K562 (cell line): ENCODE results near the gene VDAC2. TPM values are rescaled to one million over a fixed set of nuclear protein-coding genes. Genes with fewer than 3 reads are reported as not detected.

Experiments
- ATAC-seq: fragments of 200-7000 bp; cut with Tn5 transposase; 3 replicates; pipeline ENCODE4 v1.9.1; 2020; ENCODE audit warnings: moderate library complexity
- BruUV-seq: library from RNA; stranded (reverse); fragments of 400-500 nt; replicated peaks from 2 replicates; lab custom pipeline; 2021; lab: Mats Ljungman, UMichigan
- CTCF ChIA-PET: fragments of 300-600 bp; formaldehyde crosslinking; extraction: SDS; loops from one replicate; lab custom pipeline; 2021; ENCODE audit warnings: low intra/inter-chr PET ratio; lab: Yijun Ruan, JAX
- POLR2A ChIA-PET: fragments of 300-600, 350-650 bp; sonication (Branson Sonifier 250); formaldehyde crosslinking; extraction: SDS; loops from one replicate; lab custom pipeline; 2021; ENCODE audit warnings: antibody characterized with exemption, inconsistent platforms; lab: Yijun Ruan, JAX
- DNase-seq, 4 experiments: peaks; one replicate each; pipeline versions ENCODE4 v3.0.0 to v3.0.0-alpha.2; 2011 to 2018; ENCODE audit warnings: low spot score in 3 of 4, mixed read lengths in 3 of 4; ENCODE audit errors: extremely low read depth in 1 of 4
- FAIRE-seq: peaks from 2 replicates; lab custom pipeline; 2011; peaks lifted over from hg19 to GRCh38; lab: Jason Lieb, UNC
- H2AFZ ChIP-seq: 2 replicates; pipeline ENCODE4 v1.6.0; 2011; ENCODE audit warnings: low read depth, low read length, control low read depth, inconsistent platforms
- H3K27ac ChIP-seq: fragments of 200-600 bp; 3 replicates; pipeline ENCODE4 v1.8.0; 2011; ENCODE audit warnings: low read depth, mild to moderate bottlenecking, control low read depth, inconsistent platforms, low read length, moderate library complexity, mixed read lengths; ENCODE audit errors: extremely low read depth
- H3K27me3 ChIP-seq, 2 experiments: fragments of 300-600 bp in 1 of 2; 2 replicates in 1 of 2; 3 replicates in 1 of 2; pipeline versions ENCODE4 v1.6.0 to v1.8.0; 2011; ENCODE audit warnings: inconsistent platforms in 2 of 2, low read length in 2 of 2, mild to moderate bottlenecking in 1 of 2, mixed read lengths in 1 of 2, moderate library complexity in 1 of 2; ENCODE audit not compliant: control insufficient read depth in 2 of 2, insufficient read depth in 2 of 2
- H3K36me3 ChIP-seq: fragments of 300-600 bp; 3 replicates; pipeline ENCODE4 v1.8.0; 2011; ENCODE audit warnings: mild to moderate bottlenecking, low read length, inconsistent platforms; ENCODE audit not compliant: control insufficient read depth, insufficient read depth
- H3K4me1 ChIP-seq, 2 experiments: fragments of 200-600 bp in 1 of 2; replicated peaks in 1 of 2; 2 replicates in 1 of 2; 3 replicates in 1 of 2; pipeline versions ENCODE4 v1.5.1 to v1.8.0; 2011; ENCODE audit warnings: inconsistent platforms in 2 of 2, low read length in 2 of 2, mild to moderate bottlenecking in 1 of 2, mixed read lengths in 1 of 2, moderate library complexity in 1 of 2; ENCODE audit not compliant: control insufficient read depth in 2 of 2, insufficient read depth in 2 of 2
- H3K4me2 ChIP-seq: 2 replicates; pipeline ENCODE4 v1.6.1; 2011; ENCODE audit warnings: low read length, control low read depth, inconsistent platforms, mixed read lengths; ENCODE audit not compliant: insufficient read depth
- H3K4me3 ChIP-seq: fragments of 200-600 bp; sonication (generic), shearing (Covaris generic); 2 replicates; pipeline ENCODE4 v1.5.1; 2016; ENCODE audit warnings: control low read depth, inconsistent platforms
- H3K79me2 ChIP-seq: fragments of 200-600 bp; 3 replicates; pipeline ENCODE4 v1.8.0; 2011; ENCODE audit warnings: low read length, inconsistent platforms; ENCODE audit not compliant: control insufficient read depth, insufficient read depth
- H3K9ac ChIP-seq, 2 experiments: 2 replicates each; pipeline versions ENCODE4 v1.6.0 to v1.6.1; 2011; ENCODE audit warnings: low read depth in 2 of 2, low read length in 2 of 2, control low read depth in 1 of 2, inconsistent platforms in 1 of 2, mild to moderate bottlenecking in 1 of 2, mixed read lengths in 1 of 2; ENCODE audit not compliant: insufficient read depth in 1 of 2
- H3K9me1 ChIP-seq: one replicate; pipeline ENCODE4 v1.6.0; 2011; ENCODE audit warnings: inconsistent platforms, mild to moderate bottlenecking, low read length, moderate library complexity; ENCODE audit not compliant: control insufficient read depth, insufficient read depth
- H3K9me3 ChIP-seq: replicated peaks from 2 replicates; pipeline ENCODE4 v1.5.1; 2011; ENCODE audit warnings: low read depth, low read length, inconsistent platforms; ENCODE audit not compliant: control insufficient read depth, insufficient read depth
- H4K20me1 ChIP-seq: replicated peaks from 2 replicates; pipeline ENCODE4 v1.6.1; 2011; ENCODE audit warnings: low read length, inconsistent platforms, mixed read lengths; ENCODE audit not compliant: control insufficient read depth, insufficient read depth
- AFF1 ChIP-seq, 2 experiments: fragments of 450-650 bp; IDR thresholded peaks; 2 replicates each; pipeline ENCODE4 v1.6.1; 2018; ENCODE audit warnings: mild to moderate bottlenecking in 2 of 2, low read depth in 1 of 2; ENCODE audit not compliant: partially characterized antibody in 2 of 2
- GATAD2B ChIP-seq: fragments of 450-650 bp; IDR thresholded peaks from 2 replicates; pipeline ENCODE4 v1.6.1; 2017; ENCODE audit warnings: mild to moderate bottlenecking, borderline replicate concordance
- HDAC8 ChIP-seq: fragments of 450-650 bp; IDR thresholded peaks from 2 replicates; pipeline ENCODE4 v1.6.1; 2016; ENCODE audit warnings: mild to moderate bottlenecking, missing genetic modification characterization, moderate library complexity, missing compliant biosample characterization
- HNRNPK ChIP-seq: fragments of 200-400 bp; formaldehyde crosslinking; IDR thresholded peaks from one replicate; pipeline ENCODE4 v1.6.1; 2018; ENCODE audit warnings: mild to moderate bottlenecking, low read depth, low read length; ENCODE audit not compliant: poor library complexity, severe bottlenecking
- MAX ChIP-seq: sonication (generic); formaldehyde crosslinking; IDR thresholded peaks from 2 replicates; pipeline ENCODE4 v1.9.0; 2022; ENCODE audit warnings: mild to moderate bottlenecking, missing genetic modification reagents
- PURB ChIP-seq: sonication (generic); formaldehyde crosslinking; IDR thresholded peaks from 2 replicates; pipeline ENCODE4 v1.9.0; 2021; ENCODE audit warnings: low read depth, mild to moderate bottlenecking, missing genetic modification reagents
- SIRT6 ChIP-seq: IDR thresholded peaks from one replicate; pipeline ENCODE4 v1.6.1; 2012; ENCODE audit warnings: low read depth, mild to moderate bottlenecking, control low read depth, inconsistent platforms, low read length, moderate library complexity
- TFAM ChIP-seq: fragments of 250-450 bp; sonication (Bioruptor Pico); conservative IDR thresholded peaks from 2 replicates; pipeline ENCODE4 v1.5.0; 2021; ENCODE audit warnings: mild to moderate bottlenecking, moderate library complexity
- ZNF324 ChIP-seq: fragments of 250-450 bp; sonication (Bioruptor Pico); IDR thresholded peaks from 2 replicates; pipeline ENCODE4 v1.4.0; 2020; ENCODE audit warnings: mild to moderate bottlenecking
- WGBS: fragments of 100-300 bp; shearing (Covaris generic); methylation state at CpG from one replicate; pipeline ENCODE4 v1.1.6; 2016; ENCODE audit warnings: low coverage, mixed read lengths; ENCODE audit not compliant: insufficient coverage; ENCODE audit errors: missing lambda C conversion rate; 5-methylcytosine and 5-hydroxymethylcytosine counted together
- in situ Hi-C: fragments of 300-500 bp; cut with MboI; formaldehyde crosslinking; loops from 4 replicates; pipeline ENCODE4 v1.15.0; 2018; ENCODE audit warnings: inconsistent platforms, mixed read lengths
- intact Hi-C: fragments of 100-400 bp; cut with micrococcal nuclease; formaldehyde crosslinking; loops from 2 replicates; pipeline ENCODE4 v1.14.2; 2022
- polyA plus RNA-seq, 8 experiments: library from polyadenylated mRNA; depleted of rRNA in 4 of 8; stranded (reverse) in 5 of 8; unstranded in 3 of 8; fragments of >200 nt; fragmentation: Nextera tagmentation in 2 of 8; fragmentation: Illumina TruSeq in 1 of 8; extraction: Ambion mirVana in 2 of 8; extraction: Trizol in 1 of 8; gene quantifications; 2 replicates each; pipeline versions ENCODE4 v1.2.1 to v1.2.3, GENCODE V29; 2011 to 2014; ENCODE audit warnings: inconsistent platforms in 1 of 8, missing spikeins in 1 of 8
- total RNA-seq, 7 experiments: library from RNA; depleted of rRNA in 6 of 7; stranded (reverse); fragments of >200 nt in 6 of 7; fragmentation: Illumina TruSeq in 2 of 7; extraction: Trizol in 2 of 7; gene quantifications; 2 replicates each; pipeline versions ENCODE4 v1.2.1 to v1.2.3, GENCODE V29; 2011 to 2021; ENCODE audit warnings: low replicate concordance in 1 of 7
- TF ChIP-seq, protein P1 (sequence below): fragments of 250-450 bp; sonication (Bioruptor Pico); IDR thresholded peaks from 2 replicates; pipeline ENCODE4 v1.8.0; 2022; ENCODE audit warnings: inconsistent platforms, mild to moderate bottlenecking, moderate library complexity, borderline replicate concordance

The VDAC2 gene
- total and polyA plus RNA-seq, 9 of the 15 experiments (the other 6 are each of a cell fraction or from before 2014, with no cell fraction given): 139 to 450 (median 250) TPM

- TF ChIP-seq, protein P1, sequence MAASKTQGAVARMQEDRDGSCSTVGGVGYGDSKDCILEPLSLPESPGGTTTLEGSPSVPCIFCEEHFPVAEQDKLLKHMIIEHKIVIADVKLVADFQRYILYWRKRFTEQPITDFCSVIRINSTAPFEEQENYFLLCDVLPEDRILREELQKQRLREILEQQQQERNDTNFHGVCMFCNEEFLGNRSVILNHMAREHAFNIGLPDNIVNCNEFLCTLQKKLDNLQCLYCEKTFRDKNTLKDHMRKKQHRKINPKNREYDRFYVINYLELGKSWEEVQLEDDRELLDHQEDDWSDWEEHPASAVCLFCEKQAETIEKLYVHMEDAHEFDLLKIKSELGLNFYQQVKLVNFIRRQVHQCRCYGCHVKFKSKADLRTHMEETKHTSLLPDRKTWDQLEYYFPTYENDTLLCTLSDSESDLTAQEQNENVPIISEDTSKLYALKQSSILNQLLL (CRISPR knock-in tag): no peak
Measured at GRCh38 chr10:75234683-75235374, 24.2 kb downstream of the VDAC2 start (continued).

DNA sequence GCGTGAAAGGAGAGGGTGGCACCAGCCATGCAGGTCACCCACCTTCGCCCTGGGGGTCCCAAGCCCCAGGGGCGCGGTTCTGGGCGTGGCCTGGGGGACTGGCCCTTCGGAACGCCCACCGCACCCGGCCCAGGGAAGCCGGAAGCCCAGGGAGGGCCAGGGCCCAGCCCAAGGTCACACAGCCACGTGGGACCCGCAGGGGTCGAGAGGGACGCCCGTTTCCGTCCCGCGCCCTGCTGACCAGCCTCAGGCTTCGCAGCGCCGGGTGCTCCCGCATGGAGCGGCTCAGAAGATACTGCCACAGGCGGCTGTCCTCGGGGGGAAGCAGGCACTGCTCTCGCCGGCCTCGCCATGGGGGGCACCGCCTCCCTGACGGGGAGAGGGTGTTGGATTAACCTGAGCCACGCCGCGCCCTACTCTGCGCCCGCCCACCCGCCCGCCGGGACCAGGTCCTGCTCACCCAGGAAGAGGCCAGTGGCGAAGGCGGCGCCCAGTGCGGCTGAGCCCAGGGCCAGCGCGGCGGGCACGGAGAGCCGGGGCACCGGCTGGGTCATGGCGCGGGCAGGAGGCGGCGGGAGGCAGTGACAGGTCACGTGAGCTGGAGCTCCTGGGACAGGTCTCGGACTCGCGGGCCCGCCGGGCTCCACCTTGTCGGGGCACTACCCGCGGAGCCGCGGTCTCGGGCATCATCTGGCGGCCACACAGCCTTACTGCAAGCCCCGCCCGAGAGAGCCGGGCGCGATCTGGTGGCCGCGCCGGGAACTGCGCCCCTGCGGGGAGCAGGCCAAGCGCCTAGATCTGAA, 25.0 kb downstream of the VDAC2 start, which contains the start of gene COMTD1:
Gene COMTD1, minus strand, starts transcription at position 583 of the 803 bp plus-strand sequence. Its CDS starts 29 bp downstream, at position 554.
- in situ Hi-C loops: loop anchor here (10.0 kb wide), 1 partner anchor 991 kb away; no protein-coding TSS in a partner anchor
- Histone ChIP-seq H3K79me2 (peaks cover 37% of the 10 kb centered on the region), H3K4me3 (peak within 1 kb of the TSS; percentile 57), H3K27ac (peak within 1 kb of the TSS; percentile 91), H2AFZ (peak within 1 kb of the TSS; percentile 95), H4K20me1 (no peaks in the 10 kb centered on the region), H3K4me1 (peaks cover 16 to 42% of the 10 kb centered on the region in 2 experiments), H3K9me1 (no peaks in the 10 kb centered on the region), H3K9ac (peak within 1 kb of the TSS; percentile 86 to 98), H3K27me3 (no peaks in the 10 kb centered on the region), H3K36me3 (peaks cover 31% of the 10 kb centered on the region), H3K9me3 (no peaks in the 10 kb centered on the region), H3K4me2 (peak within 1 kb of the TSS; percentile 86)
- no TSS peak for BruUV-seq
- DNase-seq (peak; percentile 96 to 98 (median 96)), FAIRE-seq (peak; percentile 64), ATAC-seq (peak; percentile 69)
- ChIA-PET CTCF (interaction anchor here (0.6 to 4.2 kb wide), 22 partner anchors 44 to 1707 kb away, joined by 3 to 53 read pairs (median 4); a partner anchor contains a TSS), POLR2A (interaction anchor here (0.6 to 4.8 kb wide), 10 partner anchors 10 to 1216 kb away, joined by 3 to 28 read pairs (median 4); partner anchors contain the start of genes SAMD8 and VDAC2)
- intact Hi-C loops: loop anchor here (2.0 to 10.0 kb wide), 5 partner anchors 125 to 993 kb away; partner anchors contain the start of genes KAT6B and SAMD8
- under 1% methylated on average over 66 of the region's 76 CpGs for WGBS
- TF ChIP-seq TFAM (no peak), GATAD2B (peak; percentile 77; the same call in 1 of the 2 replicates), SIRT6 (no peak), MAX (CRISPR knock-in tag) (peak; percentile 95), ZNF324 (CRISPR knock-in tag) (no peak), HNRNPK (peak; percentile 25), AFF1 (IDR thresholded peaks at IDR 0.05; ENCODE audit: low read depth in 1 of 2, partially characterized antibody in 2 of 2) (no peak), HDAC8 (tag) (no peak), PURB (CRISPR knock-in tag) (no peak)
